ENCODE measurements around the gene ERH.
"Not testable (repeated sequence)": the region's sequence is repeated elsewhere in the genome, so short reads cannot be mapped to it uniquely, and the experiment has no call there.

ERH gene

GRCh38 chr14:69398818-69399210 is 715 bp upstream of the ERH start:
- TF ChIP-seq CTCF (IDR thresholded peaks at IDR 0.05; ENCODE audit: extremely low read depth, missing control alignments), result no peak
- no peak for DNase-seq (ENCODE audit: low spot score)

- no peak for DNase-seq (ENCODE audit: low spot score)
- no peak for TF ChIP-seq CTCF (IDR thresholded peaks at IDR 0.05; ENCODE audit: extremely low read depth, missing control alignments)
Measured at GRCh38 chr14:69395929-69396328, 2.2 kb downstream of the ERH start.

GRCh38 chr14:69392481-69392880 is 5.6 kb downstream of the ERH start:
- peak; percentile 24 for DNase-seq (ENCODE audit: low spot score)

GRCh38 chr14:69391400-69391799 is 6.7 kb downstream of the ERH start:
- not testable (repeated sequence) for DNase-seq (ENCODE audit: low spot score)

More at GRCh38 chr14:69392481-69392880, 5.6 kb downstream of the ERH start:
- TF ChIP-seq CTCF (IDR thresholded peaks at IDR 0.05; ENCODE audit: extremely low read depth, missing control alignments), result no peak

GRCh38 chr14:69387311-69387710 is 10.8 kb downstream of the ERH start:
- no peak for DNase-seq (ENCODE audit: low spot score)
- TF ChIP-seq CTCF (IDR thresholded peaks at IDR 0.05; ENCODE audit: extremely low read depth, missing control alignments), result no peak

- no peak for TF ChIP-seq CTCF (IDR thresholded peaks at IDR 0.05; ENCODE audit: extremely low read depth, missing control alignments)
- DNase-seq (ENCODE audit: low spot score), result no peak
Measured at GRCh38 chr14:69378274-69378673, 19.8 kb downstream of the ERH start.

GRCh38 chr14:69376439-69376838 is 21.7 kb downstream of the ERH start:
- no peak for DNase-seq (ENCODE audit: low spot score)
- TF ChIP-seq CTCF (IDR thresholded peaks at IDR 0.05; ENCODE audit: extremely low read depth, missing control alignments), result no peak

GRCh38 chr14:69375722-69376121 is 22.4 kb downstream of the ERH start:
- no peak for DNase-seq (ENCODE audit: low spot score)
- no peak for TF ChIP-seq CTCF (IDR thresholded peaks at IDR 0.05; ENCODE audit: extremely low read depth, missing control alignments)
